HCT116 (cell line): ENCODE measurements around the gene TMEM266. TPM values are rescaled to one million over a fixed set of nuclear protein-coding genes. Genes with fewer than 3 reads are reported as not detected.

Source experiments
- ATAC-seq: fragments of 200-7000 bp; cut with Tn5 transposase; 2 replicates; pipeline ENCODE4 v1.9.1; 2020; ENCODE audit warnings: mild to moderate bottlenecking, moderate library complexity
- Bru-seq: library from RNA; stranded (reverse); fragments of 400-500 nt; gene quantifications from one replicate; lab custom pipeline; 2021; lab: Mats Ljungman, UMichigan
- BruChase-seq, 2 experiments: library from RNA; stranded (reverse); fragments of 400-500 nt; gene quantifications; one replicate each; lab custom pipeline; 2021; lab: Mats Ljungman, UMichigan
- BruUV-seq: library from RNA; stranded (reverse); fragments of 400-500 nt; replicated peaks from 2 replicates; lab custom pipeline; 2021; lab: Mats Ljungman, UMichigan
- CTCF ChIA-PET: fragments of 300-600 bp; sonication (Branson Sonifier 250); formaldehyde crosslinking; loops from one replicate; lab custom pipeline; 2021; ENCODE audit warnings: antibody characterized with exemption; lab: Charles Lee
- POLR2A ChIA-PET: fragments of 300-600, 350-600 bp; sonication (Branson Sonifier 250); formaldehyde crosslinking; loops from one replicate; lab custom pipeline; 2021; ENCODE audit warnings: antibody characterized with exemption; lab: Charles Lee
- RAD21 ChIA-PET, 2 experiments: fragments of 300-600 bp; sonication (Branson Sonifier 250); formaldehyde crosslinking; loops; one replicate each; lab custom pipeline; 2023; ENCODE audit warnings: low total read pairs in 2 of 2; ENCODE audit not compliant: uncharacterized antibody in 2 of 2, unreplicated experiment in 2 of 2, low non-redundant PET in 1 of 2; lab: Charles Lee
- DNase-seq: peaks from one replicate; pipeline ENCODE4 v3.0.0-alpha.2; 2010; ENCODE audit warnings: low read depth, low spot score
- H2AFZ ChIP-seq: fragments of 200-600 bp; shearing (Covaris generic), sonication (generic); 2 replicates; pipeline ENCODE4 v1.6.1; 2017; ENCODE audit warnings: low read depth, mixed run types, mixed read lengths, antibody characterized with exemption, low read length; ENCODE audit not compliant: poor library complexity, severe bottlenecking
- H3K27ac ChIP-seq: 2 replicates; pipeline ENCODE4 v1.5.1; 2012; ENCODE audit warnings: low read depth, low read length
- H3K27me3 ChIP-seq: fragments of 200-600 bp; sonication (generic); 2 replicates; pipeline ENCODE4 v1.6.1; 2016; ENCODE audit warnings: mixed run types, low read length, mixed read lengths; ENCODE audit not compliant: insufficient read depth
- H3K36me3 ChIP-seq, 2 experiments: fragments of 200-500 bp in 1 of 2; fragments of 200-600 bp in 1 of 2; sonication (Bioruptor generic) in 1 of 2; sonication (generic) in 1 of 2; 2 replicates each; pipeline versions ENCODE4 v1.5.1 to v1.6.1; 2014 to 2016; ENCODE audit warnings: low read length in 2 of 2, inconsistent platforms in 1 of 2, mixed read lengths in 1 of 2, mixed run types in 1 of 2; ENCODE audit not compliant: insufficient read depth in 2 of 2, control insufficient read depth in 1 of 2
- H3K4me1 ChIP-seq, 2 experiments: fragments of 200-600 bp in 1 of 2; sonication (generic) in 1 of 2; 2 replicates each; pipeline versions ENCODE4 v1.5.1 to v1.6.1; 2012 to 2017; ENCODE audit warnings: low read length in 2 of 2, inconsistent platforms in 1 of 2, mild to moderate bottlenecking in 1 of 2, mixed read lengths in 1 of 2, mixed run types in 1 of 2, moderate library complexity in 1 of 2; ENCODE audit not compliant: insufficient read depth in 2 of 2, control insufficient read depth in 1 of 2
- H3K4me2 ChIP-seq: fragments of 200-600 bp; sonication (generic); 2 replicates; pipeline ENCODE4 v1.6.1; 2017; ENCODE audit warnings: mixed run types, low read length, mixed read lengths
- H3K4me3 ChIP-seq, 2 experiments: fragments of 200-600 bp in 1 of 2; sonication (generic) in 1 of 2; replicated peaks in 1 of 2; 2 replicates each; pipeline ENCODE4 v1.5.1; 2011 to 2016; ENCODE audit warnings: low read length in 2 of 2, control low read depth in 1 of 2, low read depth in 1 of 2, mild to moderate bottlenecking in 1 of 2, mixed read lengths in 1 of 2, mixed run types in 1 of 2
- H3K79me2 ChIP-seq: fragments of 200-600 bp; sonication (generic); 2 replicates; pipeline ENCODE4 v1.6.1; 2017; ENCODE audit warnings: mild to moderate bottlenecking, mixed run types, low read length, moderate library complexity, mixed read lengths; ENCODE audit not compliant: insufficient read depth
- H3K9ac ChIP-seq: fragments of 200-600 bp; sonication (generic); 2 replicates; pipeline ENCODE4 v1.6.1; 2016; ENCODE audit warnings: low read length, mixed read lengths
- H3K9me2 ChIP-seq: fragments of 200-600 bp; sonication (generic), shearing (Covaris generic); 2 replicates; pipeline ENCODE4 v1.6.1; 2017; ENCODE audit warnings: mixed run types, mild to moderate bottlenecking, moderate library complexity; ENCODE audit not compliant: insufficient read depth
- H3K9me3 ChIP-seq, 2 experiments: fragments of 200-500 bp in 1 of 2; fragments of 200-600 bp in 1 of 2; sonication (Bioruptor generic) in 1 of 2; sonication (generic) in 1 of 2; 2 replicates each; pipeline ENCODE4 v1.6.1; 2014 to 2017; ENCODE audit warnings: low read length in 2 of 2, mixed read lengths in 2 of 2, inconsistent platforms in 1 of 2, low read depth in 1 of 2, mild to moderate bottlenecking in 1 of 2, mixed run types in 1 of 2, moderate library complexity in 1 of 2; ENCODE audit not compliant: control insufficient read depth in 1 of 2, insufficient read depth in 1 of 2
- H4K20me1 ChIP-seq: fragments of 200-600 bp; sonication (generic), shearing (Covaris generic); 2 replicates; pipeline ENCODE4 v1.6.1; 2017; ENCODE audit warnings: mixed run types, mild to moderate bottlenecking, moderate library complexity; ENCODE audit not compliant: insufficient read depth
- CBX3 ChIP-seq: IDR thresholded peaks from 2 replicates; pipeline ENCODE4 v1.6.1; 2012; ENCODE audit warnings: low read depth
- EGR1 ChIP-seq: IDR thresholded peaks from 2 replicates; pipeline ENCODE4 v1.6.1; 2012; ENCODE audit warnings: low read depth
- ELF1 ChIP-seq: IDR thresholded peaks from 2 replicates; pipeline ENCODE4 v1.6.1; 2012; ENCODE audit warnings: low read depth, borderline replicate concordance
- EZH2 ChIP-seq: fragments of 200-600 bp; sonication (generic); IDR thresholded peaks from 2 replicates; pipeline ENCODE4 v1.6.1; 2017; ENCODE audit warnings: antibody characterized with exemption, mixed run types
- JUND ChIP-seq: IDR thresholded peaks from 2 replicates; pipeline ENCODE4 v1.6.1; 2012
- POLR2A ChIP-seq: IDR thresholded peaks from 2 replicates; pipeline ENCODE4 v1.7.0; 2011; ENCODE audit warnings: borderline replicate concordance; ENCODE audit not compliant: insufficient read depth, insufficient read length; ENCODE audit errors: extremely low read depth
- SIN3A ChIP-seq: IDR thresholded peaks from 2 replicates; pipeline ENCODE4 v1.6.1; 2012; ENCODE audit warnings: low read depth
- SRF ChIP-seq: IDR thresholded peaks from 2 replicates; pipeline ENCODE4 v1.6.1; 2012; ENCODE audit warnings: low read depth
- TCF7L2 ChIP-seq: IDR thresholded peaks from 2 replicates; pipeline ENCODE4 v1.7.0; 2011; ENCODE audit warnings: borderline replicate concordance, inconsistent platforms; ENCODE audit not compliant: insufficient read depth, insufficient read length; ENCODE audit errors: extremely low read depth
- ZFX ChIP-seq: fragments of 450-650 bp; IDR thresholded peaks from 2 replicates; pipeline ENCODE4 v1.6.1; 2017
- intact Hi-C: fragments of 100-400 bp; cut with micrococcal nuclease; formaldehyde crosslinking; loops from 2 replicates; pipeline ENCODE4 v1.10.0; 2022
- long read RNA-seq: library from polyadenylated mRNA; unstranded; transcript quantifications from one replicate; pipeline ENCODE4 v2.0.0, GENCODE V29; 2021; ENCODE audit not compliant: unreplicated experiment
- polyA plus RNA-seq: library from polyadenylated mRNA; unstranded; fragments of >200 nt; gene quantifications from 2 replicates; pipeline ENCODE4 v1.2.1, GENCODE V29; 2012; ENCODE audit warnings: missing spikeins
- total RNA-seq: library from RNA; stranded (reverse); gene quantifications from one replicate; pipeline ENCODE4 v1.2.1, GENCODE V29; 2021; ENCODE audit not compliant: unreplicated experiment
- TF ChIP-seq, protein P1 (sequence below): IDR thresholded peaks from 2 replicates; pipeline ENCODE4 v1.6.1; 2012
- TF ChIP-seq, protein P2 (sequence below): IDR thresholded peaks from 2 replicates; pipeline ENCODE4 v1.6.1; 2012
- TF ChIP-seq, protein P3 (sequence below): IDR thresholded peaks from 2 replicates; pipeline ENCODE4 v1.6.1; 2012; ENCODE audit warnings: low read depth

The TMEM266 gene, protein sequence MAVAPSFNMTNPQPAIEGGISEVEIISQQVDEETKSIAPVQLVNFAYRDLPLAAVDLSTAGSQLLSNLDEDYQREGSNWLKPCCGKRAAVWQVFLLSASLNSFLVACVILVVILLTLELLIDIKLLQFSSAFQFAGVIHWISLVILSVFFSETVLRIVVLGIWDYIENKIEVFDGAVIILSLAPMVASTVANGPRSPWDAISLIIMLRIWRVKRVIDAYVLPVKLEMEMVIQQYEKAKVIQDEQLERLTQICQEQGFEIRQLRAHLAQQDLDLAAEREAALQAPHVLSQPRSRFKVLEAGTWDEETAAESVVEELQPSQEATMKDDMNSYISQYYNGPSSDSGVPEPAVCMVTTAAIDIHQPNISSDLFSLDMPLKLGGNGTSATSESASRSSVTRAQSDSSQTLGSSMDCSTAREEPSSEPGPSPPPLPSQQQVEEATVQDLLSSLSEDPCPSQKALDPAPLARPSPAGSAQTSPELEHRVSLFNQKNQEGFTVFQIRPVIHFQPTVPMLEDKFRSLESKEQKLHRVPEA
- total RNA-seq (0.91 TPM), Bru-seq, nascent RNA (percentile 26 among the genes with signal in this experiment), BruChase-seq, experiment 1, labeled RNA remaining after a 6-hour chase (percentile 11 among the genes with signal in this experiment), BruChase-seq, experiment 2, labeled RNA remaining after a 2-hour chase (percentile 26 among the genes with signal in this experiment)
- polyA plus RNA-seq: 0.59 and 0.90 TPM in 2 replicates
- long read RNA-seq: 0 reads

DNA sequence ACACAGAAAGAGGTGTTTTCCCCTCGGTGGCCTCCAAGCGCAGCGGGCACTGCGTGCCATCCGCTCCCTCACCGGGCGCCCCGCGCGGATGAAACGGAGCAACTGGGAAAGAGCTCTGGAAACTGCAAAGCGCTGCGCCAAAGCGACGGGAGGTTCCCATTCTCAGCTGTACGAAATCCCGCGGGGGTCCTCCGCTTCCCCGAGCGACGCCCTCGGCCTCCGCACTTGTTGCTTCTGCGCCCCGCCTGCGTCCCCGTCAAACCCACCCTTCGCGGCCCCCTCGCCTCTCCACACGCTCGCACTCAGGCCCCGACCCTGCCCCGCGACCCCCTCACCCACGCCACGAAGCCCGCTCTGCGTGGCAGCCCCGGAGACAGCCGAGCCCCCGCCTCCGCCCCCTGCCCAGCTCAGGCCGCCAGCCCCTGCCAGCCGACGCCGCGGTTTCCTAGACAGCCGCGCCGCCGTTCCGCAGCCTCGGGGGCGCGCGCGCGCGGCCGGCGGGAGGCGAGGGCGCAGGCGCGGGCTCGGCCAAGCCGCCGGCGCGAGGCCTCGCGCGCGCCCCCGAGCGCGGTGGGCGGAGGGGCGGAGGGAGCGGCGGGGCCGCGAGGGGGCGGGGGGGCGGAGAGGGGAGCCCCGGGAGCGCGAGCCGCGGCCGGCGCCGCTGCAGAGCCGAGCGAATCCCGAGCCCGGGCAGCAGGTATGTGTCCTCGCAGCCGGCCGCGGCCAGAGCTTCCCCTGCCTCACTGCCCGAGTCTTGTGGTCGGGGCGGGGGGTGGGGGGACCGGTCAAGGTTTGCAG, at the start of gene TMEM266:
Gene TMEM266 (plus strand): TSS at position 666 of the 798 bp plus-strand sequence. CDS start 74,279 bp downstream, outside the sequence.
- no peaks in the 10 kb centered on the region for H3K9me3 ChIP-seq
- ATAC-seq (peak; percentile 76), DNase-seq (no peak)
- no TSS peak for BruUV-seq
- H3K79me2 ChIP-seq: no peaks in the 10 kb centered on the region
- intact Hi-C loops: loop anchor here (10.0 kb wide), 1 partner anchor 245 kb away; no protein-coding TSS in a partner anchor
- no peaks in the 10 kb centered on the region for H4K20me1 ChIP-seq
- no peaks in the 10 kb centered on the region for H3K36me3 ChIP-seq
- ChIA-PET POLR2A (interaction anchor here (0.6 to 1.6 kb wide), 2 partner anchors 47 to 79 kb away, joined by 3 to 4 read pairs; no protein-coding TSS in a partner anchor), RAD21 (interaction anchor here (1.3 to 2.0 kb wide), 2 partner anchors 80 kb away, joined by 4 to 6 read pairs; no protein-coding TSS in a partner anchor), CTCF (interaction anchor here (1.3 to 4.7 kb wide), 4 partner anchors 12 to 249 kb away, joined by 3 to 97 read pairs (median 4); no protein-coding TSS in a partner anchor)
- no peak within 1 kb of the TSS for H3K27ac ChIP-seq
- H3K4me2 ChIP-seq: peak within 1 kb of the TSS; percentile 87
- peak within 1 kb of the TSS; percentile 46 to 59 for H3K4me3 ChIP-seq
- peaks cover 4% of the 10 kb centered on the region for H3K9me2 ChIP-seq
- no peak for TF ChIP-seq ZFX
- no peak for TF ChIP-seq EGR1
- no peak for TF ChIP-seq JUND
- TF ChIP-seq, protein P1, sequence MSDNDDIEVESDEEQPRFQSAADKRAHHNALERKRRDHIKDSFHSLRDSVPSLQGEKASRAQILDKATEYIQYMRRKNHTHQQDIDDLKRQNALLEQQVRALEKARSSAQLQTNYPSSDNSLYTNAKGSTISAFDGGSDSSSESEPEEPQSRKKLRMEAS: no peak
- TF ChIP-seq ELF1: no peak
- TF ChIP-seq, protein P2, sequence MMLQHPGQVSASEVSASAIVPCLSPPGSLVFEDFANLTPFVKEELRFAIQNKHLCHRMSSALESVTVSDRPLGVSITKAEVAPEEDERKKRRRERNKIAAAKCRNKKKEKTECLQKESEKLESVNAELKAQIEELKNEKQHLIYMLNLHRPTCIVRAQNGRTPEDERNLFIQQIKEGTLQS: no peak
- no peak for TF ChIP-seq TCF7L2
- TF ChIP-seq SIN3A: no peak
- TF ChIP-seq, protein P3, sequence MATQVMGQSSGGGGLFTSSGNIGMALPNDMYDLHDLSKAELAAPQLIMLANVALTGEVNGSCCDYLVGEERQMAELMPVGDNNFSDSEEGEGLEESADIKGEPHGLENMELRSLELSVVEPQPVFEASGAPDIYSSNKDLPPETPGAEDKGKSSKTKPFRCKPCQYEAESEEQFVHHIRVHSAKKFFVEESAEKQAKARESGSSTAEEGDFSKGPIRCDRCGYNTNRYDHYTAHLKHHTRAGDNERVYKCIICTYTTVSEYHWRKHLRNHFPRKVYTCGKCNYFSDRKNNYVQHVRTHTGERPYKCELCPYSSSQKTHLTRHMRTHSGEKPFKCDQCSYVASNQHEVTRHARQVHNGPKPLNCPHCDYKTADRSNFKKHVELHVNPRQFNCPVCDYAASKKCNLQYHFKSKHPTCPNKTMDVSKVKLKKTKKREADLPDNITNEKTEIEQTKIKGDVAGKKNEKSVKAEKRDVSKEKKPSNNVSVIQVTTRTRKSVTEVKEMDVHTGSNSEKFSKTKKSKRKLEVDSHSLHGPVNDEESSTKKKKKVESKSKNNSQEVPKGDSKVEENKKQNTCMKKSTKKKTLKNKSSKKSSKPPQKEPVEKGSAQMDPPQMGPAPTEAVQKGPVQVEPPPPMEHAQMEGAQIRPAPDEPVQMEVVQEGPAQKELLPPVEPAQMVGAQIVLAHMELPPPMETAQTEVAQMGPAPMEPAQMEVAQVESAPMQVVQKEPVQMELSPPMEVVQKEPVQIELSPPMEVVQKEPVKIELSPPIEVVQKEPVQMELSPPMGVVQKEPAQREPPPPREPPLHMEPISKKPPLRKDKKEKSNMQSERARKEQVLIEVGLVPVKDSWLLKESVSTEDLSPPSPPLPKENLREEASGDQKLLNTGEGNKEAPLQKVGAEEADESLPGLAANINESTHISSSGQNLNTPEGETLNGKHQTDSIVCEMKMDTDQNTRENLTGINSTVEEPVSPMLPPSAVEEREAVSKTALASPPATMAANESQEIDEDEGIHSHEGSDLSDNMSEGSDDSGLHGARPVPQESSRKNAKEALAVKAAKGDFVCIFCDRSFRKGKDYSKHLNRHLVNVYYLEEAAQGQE: no peak
- TF ChIP-seq POLR2A: no peak
- no peak for TF ChIP-seq EZH2
- no peak for TF ChIP-seq SRF
- TF ChIP-seq CBX3: no peak
- H3K4me1 ChIP-seq: peaks cover 9 to 30% of the 10 kb centered on the region in 2 experiments
- peak within 1 kb of the TSS; percentile 72 for H2AFZ ChIP-seq
- H3K27me3 ChIP-seq: peaks cover 22% of the 10 kb centered on the region
- H3K9ac ChIP-seq: peak within 1 kb of the TSS; percentile 32
